SJCRH30 (cell line): ENCODE results near the gene MEGF8. TPM values are rescaled to one million over a fixed set of nuclear protein-coding genes. Genes with fewer than 3 reads are reported as not detected.

Experiments
- DNase-seq, 2 experiments: peaks; one replicate each; pipeline ENCODE4 v3.0.0-alpha.2; 2015 to 2020
- H3K27ac ChIP-seq: fragments of 250-450 bp; sonication (Bioruptor Pico); 2 replicates; pipeline ENCODE4 v1.5.1; 2020; ENCODE audit warnings: mild to moderate bottlenecking, moderate library complexity
- H3K27me3 ChIP-seq: fragments of 250-450 bp; sonication (Bioruptor Pico); 2 replicates; pipeline ENCODE4 v1.5.1; 2020; ENCODE audit warnings: mild to moderate bottlenecking, moderate library complexity
- H3K36me3 ChIP-seq: fragments of 250-450 bp; sonication (Bioruptor Pico); 2 replicates; pipeline ENCODE4 v1.5.1; 2020; ENCODE audit warnings: mild to moderate bottlenecking, moderate library complexity
- H3K4me1 ChIP-seq: fragments of 250-450 bp; sonication (Bioruptor Pico); 2 replicates; pipeline ENCODE4 v1.5.1; 2020; ENCODE audit warnings: mild to moderate bottlenecking, moderate library complexity
- H3K4me3 ChIP-seq: fragments of 250-450 bp; sonication (Bioruptor Pico); 2 replicates; pipeline ENCODE4 v1.5.1; 2020; ENCODE audit warnings: mild to moderate bottlenecking, moderate library complexity
- H3K9me3 ChIP-seq: fragments of 250-450 bp; sonication (Bioruptor Pico); replicated peaks from 2 replicates; pipeline ENCODE4 v1.5.1; 2020; ENCODE audit warnings: mild to moderate bottlenecking, moderate library complexity
- total RNA-seq: library from RNA; depleted of rRNA; stranded (reverse); fragments of >200 nt; shearing (Covaris generic); gene quantifications from 2 replicates; pipeline ENCODE4 v1.2.3, GENCODE V29; 2014

MEGF8 gene
- total RNA-seq, 1 experiment from 2014 or later, result 19.9 TPM

DNA sequence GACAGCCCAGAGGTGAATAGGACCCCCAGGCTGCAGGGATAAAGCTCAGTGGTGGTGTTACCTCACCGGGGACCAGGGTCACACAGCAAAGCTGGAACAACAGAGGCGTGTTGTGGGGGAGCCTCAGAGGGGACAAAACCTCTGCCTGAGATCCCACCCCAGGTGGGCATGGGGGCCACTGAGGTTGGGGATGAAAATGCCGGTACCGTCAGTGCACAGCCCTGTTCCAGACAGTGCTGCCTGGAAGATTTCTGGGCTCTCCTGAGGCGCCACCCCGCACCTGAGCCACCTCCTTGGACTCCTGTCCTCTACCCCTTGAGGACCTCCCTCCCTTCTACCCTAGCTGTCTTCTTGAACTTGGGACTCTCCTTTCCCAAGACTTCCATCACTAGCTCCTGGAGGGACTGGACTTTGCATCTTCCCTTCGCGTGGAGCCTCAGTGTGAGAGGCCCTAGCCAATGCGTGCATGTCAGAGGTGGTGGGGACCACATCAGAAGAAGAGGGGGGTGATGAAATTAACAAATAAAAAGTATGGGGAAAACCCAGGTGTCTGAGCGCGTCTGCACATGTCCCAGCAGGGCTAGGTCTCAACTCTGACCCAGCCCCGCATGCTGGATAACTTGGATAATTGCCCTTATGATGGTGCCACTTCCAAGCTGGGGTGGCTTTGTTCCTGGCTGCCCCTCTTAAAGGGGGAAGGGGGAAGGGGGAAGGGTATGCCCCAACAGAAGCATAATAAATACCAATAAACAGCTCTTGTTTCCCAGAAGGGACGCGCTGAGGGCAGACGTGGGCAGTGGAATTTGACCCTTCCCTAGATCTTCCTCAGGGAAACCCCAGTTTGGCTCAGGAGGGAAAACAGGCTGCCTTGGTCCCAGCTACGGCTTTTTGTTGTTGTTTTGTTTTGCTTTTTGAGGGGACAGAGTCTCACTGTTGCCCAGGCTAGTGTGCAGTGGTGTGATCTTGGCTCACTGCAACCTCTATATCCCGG lies 53.1 kb downstream of the MEGF8 start:
- no peaks in the 10 kb centered on the region for H3K4me1 ChIP-seq
- no peak overlapping the region for H3K27ac ChIP-seq
- no peaks in the 10 kb centered on the region for H3K9me3 ChIP-seq
- H3K4me3 ChIP-seq, result no peak overlapping the region
- DNase-seq, result no peak
- no peaks in the 10 kb centered on the region for H3K27me3 ChIP-seq
- H3K36me3 ChIP-seq, result no peaks in the 10 kb centered on the region

GRCh38 chr19:42380155-42380554 lies 54.7 kb downstream of the MEGF8 start:
- Histone ChIP-seq H3K27me3 (no peaks in the 10 kb centered on the region), H3K27ac (no peak overlapping the region), H3K4me1 (no peaks in the 10 kb centered on the region), H3K4me3 (no peak overlapping the region), H3K9me3 (no peaks in the 10 kb centered on the region), H3K36me3 (no peaks in the 10 kb centered on the region)
- DNase-seq, result no peak

DNA sequence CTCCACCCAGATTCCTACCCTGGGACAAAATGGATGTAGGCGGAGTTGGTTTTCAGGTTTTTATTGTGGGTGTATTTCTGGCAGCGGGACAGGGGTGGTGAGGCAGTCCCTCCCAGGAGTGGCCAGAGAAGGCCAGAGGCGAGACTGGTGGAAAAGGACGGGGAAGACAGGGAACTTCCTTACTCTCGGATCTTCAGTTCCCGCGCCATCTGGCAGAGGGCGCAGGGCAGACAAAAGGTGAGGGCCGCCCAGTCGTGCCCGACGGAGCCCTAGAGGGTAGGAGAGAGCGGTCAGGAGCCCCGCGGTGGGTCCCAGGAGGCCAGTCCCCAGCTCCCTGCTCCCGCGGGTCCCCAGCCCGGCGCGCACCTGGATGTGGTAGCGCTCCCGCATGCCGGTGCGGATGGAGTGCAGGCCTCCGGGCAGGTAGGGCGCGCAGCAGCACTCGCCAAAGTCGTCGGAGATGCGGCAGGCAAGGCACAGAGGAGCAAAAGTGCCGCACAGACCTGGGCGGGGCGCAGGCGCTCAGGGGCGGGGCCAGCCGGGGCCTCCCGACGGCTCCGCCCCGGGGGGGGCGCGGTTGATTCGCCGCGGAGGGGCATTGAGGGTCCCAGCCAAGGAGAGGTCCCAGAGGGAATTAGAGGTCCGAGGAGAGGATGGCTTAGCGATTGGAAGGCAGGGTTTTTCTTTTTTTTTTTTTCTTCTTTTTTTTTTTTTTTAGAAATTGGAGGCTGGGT lies 61.7 kb downstream of the MEGF8 start:
- Histone ChIP-seq H3K9me3 (no peaks in the 10 kb centered on the region), H3K36me3 (no peaks in the 10 kb centered on the region), H3K4me3 (no peak overlapping the region), H3K4me1 (no peaks in the 10 kb centered on the region), H3K27ac (no peak overlapping the region), H3K27me3 (peaks cover 3% of the 10 kb centered on the region)
- DNase-seq, result no peak

GRCh38 chr19:42388851-42389489 lies 63.5 kb downstream of the MEGF8 start:
- no peaks in the 10 kb centered on the region for H3K36me3 ChIP-seq
- no peak for DNase-seq
- peaks cover 3% of the 10 kb centered on the region for H3K27me3 ChIP-seq
- no peak overlapping the region for H3K4me3 ChIP-seq
- H3K27ac ChIP-seq, result no peak overlapping the region
- H3K9me3 ChIP-seq, result no peaks in the 10 kb centered on the region
- H3K4me1 ChIP-seq, result no peaks in the 10 kb centered on the region

DNA sequence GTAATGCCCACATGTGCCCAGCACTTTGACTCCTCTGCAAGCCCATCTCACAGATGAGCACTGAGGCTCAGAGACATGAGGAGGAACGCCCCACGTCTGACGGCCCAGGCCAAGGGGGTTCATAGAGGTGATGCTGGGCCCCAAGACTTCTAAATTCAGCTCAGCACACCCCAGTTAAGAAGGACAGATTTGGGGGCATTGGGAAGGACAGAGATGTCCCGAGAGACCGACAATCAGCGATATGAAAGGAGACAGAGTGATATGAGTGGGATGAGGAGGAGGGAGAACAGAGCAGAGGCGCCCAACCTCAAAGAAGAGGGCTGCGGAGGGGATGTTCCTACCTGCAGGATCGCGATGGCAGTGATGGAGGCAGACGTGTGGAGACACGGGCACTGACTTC lies 64.5 kb downstream of the MEGF8 start, which contains the start of gene CNFN:
CNFN (minus strand) TSS at position 399 of the 400 bp plus-strand sequence. CDS start 1,260 bp downstream, outside the sequence.
- Histone ChIP-seq H3K4me1 (no peaks in the 10 kb centered on the region), H3K36me3 (no peaks in the 10 kb centered on the region), H3K4me3 (no peak within 1 kb of the TSS), H3K9me3 (no peaks in the 10 kb centered on the region), H3K27me3 (peaks cover 3% of the 10 kb centered on the region), H3K27ac (no peak within 1 kb of the TSS)
- no peak for DNase-seq

GRCh38 chr19:42392165-42392564 lies 66.7 kb downstream of the MEGF8 start:
- no peak overlapping the region for H3K27ac ChIP-seq
- no peak overlapping the region for H3K4me3 ChIP-seq
- H3K36me3 ChIP-seq, result no peaks in the 10 kb centered on the region
- H3K27me3 ChIP-seq, result peaks cover 3% of the 10 kb centered on the region
- 0 out of 2 replicates have a peak, but pooled peaks cover 3% of the 10 kb centered on the region for H3K4me1 ChIP-seq
- H3K9me3 ChIP-seq, result no peaks in the 10 kb centered on the region
- DNase-seq, result no peak

GRCh38 chr19:42394751-42395150 lies 69.3 kb downstream of the MEGF8 start:
- Histone ChIP-seq H3K27me3 (peaks cover 3% of the 10 kb centered on the region), H3K9me3 (no peaks in the 10 kb centered on the region), H3K4me3 (no peak overlapping the region), H3K36me3 (no peaks in the 10 kb centered on the region), H3K27ac (no peak overlapping the region), H3K4me1 (0 out of 2 replicates have a peak, but pooled peaks cover 3% of the 10 kb centered on the region)
- DNase-seq, result no peak

GRCh38 chr19:42396381-42397262 lies 71.2 kb downstream of the MEGF8 start:
- Histone ChIP-seq H3K4me1 (0 out of 2 replicates have a peak, but pooled peaks cover 3% of the 10 kb centered on the region), H3K36me3 (no peaks in the 10 kb centered on the region), H3K27ac (peak overlapping the region; percentile 40), H3K9me3 (no peaks in the 10 kb centered on the region), H3K27me3 (no peaks in the 10 kb centered on the region; the same call in none of the 2 replicates), H3K4me3 (peak overlapping the region; percentile 66)
- DNase-seq, result peak; percentile 98 to 99

DNA sequence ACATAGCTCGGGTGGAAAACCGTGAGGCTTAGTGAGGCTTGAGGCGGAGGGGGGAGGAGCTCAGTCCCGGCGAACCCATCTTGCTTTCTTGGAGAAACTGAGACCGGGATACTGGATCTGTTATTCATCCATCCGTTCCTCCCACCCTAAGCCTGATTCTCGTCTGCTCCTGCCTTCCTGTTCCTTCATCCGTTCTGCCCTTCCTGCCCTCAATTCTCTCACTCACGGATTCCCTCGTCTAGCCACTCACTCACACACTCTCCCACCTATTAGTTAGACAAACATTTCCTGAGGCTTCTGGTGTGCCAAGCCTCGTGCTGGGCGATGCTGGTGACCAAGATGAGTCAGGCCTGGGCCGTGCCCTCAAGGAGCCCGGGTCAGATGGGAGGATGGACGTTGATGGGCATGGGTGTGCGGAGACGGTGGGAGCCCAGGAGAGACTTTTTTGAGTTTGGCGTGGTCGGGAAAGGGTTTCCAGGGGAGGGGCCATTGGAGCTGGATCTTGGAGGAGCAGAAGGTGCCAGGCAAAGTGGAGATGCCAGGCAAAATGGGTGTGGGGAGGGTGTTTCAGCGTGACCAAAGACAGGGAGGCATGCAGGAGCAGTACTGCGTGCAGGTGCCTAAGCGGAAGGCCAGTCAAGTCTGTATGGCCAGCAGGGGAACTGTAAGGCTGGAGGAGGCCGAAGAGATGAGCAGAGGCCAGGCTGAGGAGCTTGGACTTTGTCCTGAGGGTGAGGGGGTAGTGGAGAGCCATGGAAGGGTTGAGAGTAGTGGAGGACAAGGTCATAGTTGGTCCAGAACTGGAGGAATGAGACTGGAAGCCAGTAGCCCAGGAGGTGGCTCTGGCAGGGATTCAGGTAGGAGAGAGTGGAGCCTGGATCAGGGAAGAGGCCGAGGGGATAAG lies 72.1 kb downstream of the MEGF8 start:
- no peak overlapping the region for H3K27ac ChIP-seq
- no peaks in the 10 kb centered on the region for H3K9me3 ChIP-seq
- 0 out of 2 replicates have a peak, but pooled peaks cover 3% of the 10 kb centered on the region for H3K4me1 ChIP-seq
- H3K4me3 ChIP-seq, result peak overlapping the region; percentile 66
- no peak for DNase-seq
- no peaks in the 10 kb centered on the region for H3K36me3 ChIP-seq
- H3K27me3 ChIP-seq, result peaks cover 7% of the 10 kb centered on the region

DNA sequence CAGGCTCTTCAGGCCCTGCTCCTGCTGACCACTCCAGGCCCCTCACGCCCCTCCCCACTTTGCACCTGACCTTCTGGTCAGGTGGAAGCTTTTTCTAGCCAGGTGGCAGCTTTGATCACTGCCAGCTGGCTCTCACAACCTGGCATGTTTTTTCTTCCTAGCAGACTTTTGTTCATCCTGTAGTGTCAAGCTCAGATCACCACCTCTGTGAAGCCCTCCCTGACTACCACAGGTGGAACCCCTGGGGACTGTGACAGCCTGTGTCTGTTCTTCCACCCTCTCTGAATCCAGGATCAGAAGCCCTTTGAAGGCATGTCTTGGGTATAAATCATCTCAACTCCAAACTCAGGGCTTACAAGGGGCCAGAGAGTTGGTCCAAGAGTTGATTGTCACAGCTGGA lies 75.0 kb downstream of the MEGF8 start:
- H3K4me3 ChIP-seq, result no peak overlapping the region
- H3K27me3 ChIP-seq, result peaks cover 12% of the 10 kb centered on the region
- 0 out of 2 replicates have a peak, but pooled peaks cover 3% of the 10 kb centered on the region for H3K4me1 ChIP-seq
- no peaks in the 10 kb centered on the region for H3K36me3 ChIP-seq
- H3K9me3 ChIP-seq, result no peaks in the 10 kb centered on the region
- H3K27ac ChIP-seq, result no peak overlapping the region
- DNase-seq, result no peak

GRCh38 chr19:42401365-42402303 lies 76.2 kb downstream of the MEGF8 start:
- Histone ChIP-seq H3K4me3 (peak overlapping the region; percentile 52), H3K4me1 (no peaks in the 10 kb centered on the region), H3K27ac (no peak overlapping the region), H3K27me3 (peaks cover 12% of the 10 kb centered on the region), H3K36me3 (no peaks in the 10 kb centered on the region), H3K9me3 (no peaks in the 10 kb centered on the region)
- peak; percentile 75 to 85 for DNase-seq

DNA sequence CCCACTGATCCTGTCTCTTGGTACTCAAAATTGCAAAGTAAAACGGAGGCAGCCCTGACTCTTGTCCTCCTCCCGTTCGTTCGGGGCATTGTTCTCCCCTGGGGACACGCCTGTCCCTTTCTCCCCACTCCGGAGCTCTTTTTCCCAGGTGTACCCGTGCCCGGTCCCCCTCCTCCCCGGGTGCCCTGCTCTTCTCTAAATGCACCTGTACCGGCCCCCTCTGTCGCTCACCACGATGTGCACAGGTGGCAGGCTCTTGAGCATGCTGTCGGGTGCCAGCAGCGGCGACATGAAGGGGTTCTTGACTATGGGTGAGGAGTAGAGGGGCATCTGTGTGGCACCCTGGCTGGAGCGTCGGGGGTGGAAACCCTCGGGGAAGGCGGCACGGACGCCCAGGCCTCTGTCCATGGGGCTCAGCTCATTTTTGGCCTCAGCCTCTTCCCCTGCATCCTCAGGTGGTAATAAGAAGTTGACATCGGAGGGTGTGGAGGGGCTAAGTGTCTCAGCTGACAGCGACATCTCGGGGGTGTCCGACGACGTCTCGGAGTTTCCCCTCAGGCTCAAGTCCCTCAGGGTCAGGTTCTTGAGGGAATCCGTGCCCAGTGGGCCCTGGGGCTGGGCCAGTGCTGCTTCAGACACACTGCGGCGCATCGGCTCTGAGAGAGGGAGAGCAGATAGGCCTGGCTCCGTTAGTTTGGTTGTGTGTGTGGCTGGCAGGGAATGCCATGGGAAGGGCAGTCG lies 77.1 kb downstream of the MEGF8 start:
- no peak for DNase-seq
- Histone ChIP-seq H3K27me3 (peaks cover 12% of the 10 kb centered on the region), H3K9me3 (no peaks in the 10 kb centered on the region), H3K27ac (no peak overlapping the region), H3K4me3 (no peak overlapping the region), H3K4me1 (no peaks in the 10 kb centered on the region), H3K36me3 (no peaks in the 10 kb centered on the region)
